ENCODE data around the gene RABL6. TPM values are rescaled to one million over a fixed set of nuclear protein-coding genes. Genes with fewer than 3 reads are reported as not detected.

RABL6 gene
- total RNA-seq, 4 donors from 2014 or later, result 28.8 to 57.9 (median 39.6) TPM

GRCh38 chr9:136771907-136772415 lies 35.8 kb upstream of the RABL6 start:
- intact Hi-C loops (cut with DNase I; ENCODE audit: low total_unique reads), result no loop called here
- no peaks in the 10 kb centered on the region for H3K27me3 ChIP-seq
- H3K4me1 ChIP-seq, result no peaks in the 10 kb centered on the region
- H3K36me3 ChIP-seq, result no peaks in the 10 kb centered on the region
- TF ChIP-seq CTCF (IDR thresholded peaks at IDR 0.05) (no peak), POLR2A (IDR thresholded peaks at IDR 0.05) (no peak)
- H3K9me3 ChIP-seq, result no peaks in the 10 kb centered on the region
- DNase-seq, result no peak
- no peak overlapping the region for H3K4me3 ChIP-seq
- H3K27ac ChIP-seq, result no peak overlapping the region

GRCh38 chr9:136773386-136774044 lies 34.2 kb upstream of the RABL6 start:
- TF ChIP-seq CTCF (IDR thresholded peaks at IDR 0.05) (no peak), POLR2A (IDR thresholded peaks at IDR 0.05) (no peak)
- Histone ChIP-seq H3K36me3 (no peaks in the 10 kb centered on the region), H3K4me3 (no peak overlapping the region), H3K27ac (no peak overlapping the region), H3K9me3 (no peaks in the 10 kb centered on the region), H3K4me1 (no peaks in the 10 kb centered on the region), H3K27me3 (no peaks in the 10 kb centered on the region)
- intact Hi-C loops (cut with DNase I; ENCODE audit: low total_unique reads), result no loop called here
- DNase-seq, result no peak

- Histone ChIP-seq H3K4me3 (no peak overlapping the region), H3K27me3 (no peaks in the 10 kb centered on the region), H3K27ac (no peak overlapping the region), H3K36me3 (no peaks in the 10 kb centered on the region), H3K4me1 (no peaks in the 10 kb centered on the region), H3K9me3 (no peaks in the 10 kb centered on the region)
- intact Hi-C loops (cut with DNase I; ENCODE audit: low total_unique reads), result no loop called here
- TF ChIP-seq POLR2A (IDR thresholded peaks at IDR 0.05), result no peak
- no peak for TF ChIP-seq CTCF (IDR thresholded peaks at IDR 0.05)
- DNase-seq, result no peak
Measured at GRCh38 chr9:136774416-136775045, 33.2 kb upstream of the RABL6 start.

- DNase-seq, result no peak
- no peak for TF ChIP-seq POLR2A (IDR thresholded peaks at IDR 0.05)
- no peak for TF ChIP-seq CTCF (IDR thresholded peaks at IDR 0.05)
- H3K9me3 ChIP-seq, result no peaks in the 10 kb centered on the region
- no peak overlapping the region for H3K4me3 ChIP-seq
- intact Hi-C loops (cut with DNase I; ENCODE audit: low total_unique reads), result no loop called here
- no peaks in the 10 kb centered on the region for H3K4me1 ChIP-seq
- H3K27ac ChIP-seq, result no peak overlapping the region
- H3K27me3 ChIP-seq, result no peaks in the 10 kb centered on the region
- no peaks in the 10 kb centered on the region for H3K36me3 ChIP-seq
Measured at GRCh38 chr9:136775191-136775590, 32.6 kb upstream of the RABL6 start.

- Histone ChIP-seq H3K27ac (no peak overlapping the region), H3K9me3 (no peaks in the 10 kb centered on the region), H3K4me3 (no peak overlapping the region), H3K36me3 (no peaks in the 10 kb centered on the region), H3K27me3 (no peaks in the 10 kb centered on the region), H3K4me1 (no peaks in the 10 kb centered on the region)
- TF ChIP-seq CTCF (IDR thresholded peaks at IDR 0.05), result no peak
- no peak for TF ChIP-seq POLR2A (IDR thresholded peaks at IDR 0.05)
- intact Hi-C loops (cut with DNase I; ENCODE audit: low total_unique reads), result no loop called here
- no peak for DNase-seq
Measured at GRCh38 chr9:136776947-136777346, 30.8 kb upstream of the RABL6 start.

Measured in uterus (tissue), 4 donors.